Stimulated activated CD4-positive, alpha-beta T cell treated with anti-CD3 and anti-CD28 coated beads, Interleukin-1b, Interleukin-23, amount 100 ng/mL, for 48 hours (primary cell): ENCODE measurements around the gene CASZ1.

Experiments
- DNase-seq: peaks from one replicate; pipeline ENCODE4 v3.0.0-alpha.2; 2020

Gene CASZ1

GRCh38 chr1:10635085-10635896 lies 161.2 kb downstream of the CASZ1 start:
- DNase-seq = no peak

- no peak for DNase-seq
Measured at GRCh38 chr1:10634428-10635084, 161.9 kb downstream of the CASZ1 start.

- DNase-seq = no peak
Measured at GRCh38 chr1:10634075-10634427, 162.4 kb downstream of the CASZ1 start.

GRCh38 chr1:10633416-10633815 lies 163.0 kb downstream of the CASZ1 start:
- DNase-seq = no peak

- DNase-seq = no peak
Measured at GRCh38 chr1:10632691-10633090, 163.8 kb downstream of the CASZ1 start.

GRCh38 chr1:10631811-10632593 lies 164.4 kb downstream of the CASZ1 start:
- DNase-seq = no peak

GRCh38 chr1:10631121-10631810 lies 165.2 kb downstream of the CASZ1 start:
- no peak for DNase-seq

- DNase-seq = no peak
Measured at GRCh38 chr1:10630661-10631120, 165.8 kb downstream of the CASZ1 start.

GRCh38 chr1:10629816-10630571 lies 166.5 kb downstream of the CASZ1 start:
- DNase-seq = no peak

GRCh38 chr1:10629091-10629815 lies 167.2 kb downstream of the CASZ1 start:
- DNase-seq = no peak

GRCh38 chr1:10628685-10629084 lies 167.8 kb downstream of the CASZ1 start:
- DNase-seq = no peak

- DNase-seq = no peak
Measured at GRCh38 chr1:10626791-10627410, 169.5 kb downstream of the CASZ1 start.

- DNase-seq = no peak
Measured at GRCh38 chr1:10626131-10626731, 170.2 kb downstream of the CASZ1 start.

- DNase-seq = no peak
Measured at GRCh38 chr1:10625554-10625953, 170.9 kb downstream of the CASZ1 start.

- no peak for DNase-seq
Measured at GRCh38 chr1:10625076-10625475, 171.4 kb downstream of the CASZ1 start.

GRCh38 chr1:10624256-10625050 lies 172.0 kb downstream of the CASZ1 start:
- no peak for DNase-seq

GRCh38 chr1:10623686-10624145 lies 172.7 kb downstream of the CASZ1 start:
- no peak for DNase-seq

- no peak for DNase-seq
Measured at GRCh38 chr1:10622910-10623685, 173.3 kb downstream of the CASZ1 start.

GRCh38 chr1:10621906-10622305 lies 174.5 kb downstream of the CASZ1 start:
- no peak for DNase-seq
